Measurements from ENCODE around the gene ASB4.

The ASB4 gene

GRCh38 chr7:95537468-95537867, 51.7 kb downstream of the ASB4 start:
- H3K4me3 ChIP-seq (replicated peaks; ENCODE audit: insufficient read depth, low read length), result no peak overlapping the region
- peaks cover 3% of the 10 kb centered on the region for H3K27me3 ChIP-seq (ENCODE audit: insufficient read depth, poor library complexity, severe bottlenecking)
- no peak for DNase-seq (ENCODE audit: low read depth in 1 of 2, low spot score in 1 of 2)
- TF ChIP-seq CTCF (IDR thresholded peaks at IDR 0.05; ENCODE audit: insufficient read depth, low read length) (no peak), POLR2AphosphoS5 (IDR thresholded peaks at IDR 0.05; ENCODE audit: low read depth) (no peak), REST (IDR thresholded peaks at IDR 0.05; ENCODE audit: insufficient replicate concordance, low read depth) (no peak), SPI1 (IDR thresholded peaks at IDR 0.05; ENCODE audit: borderline replicate concordance, low read depth) (no peak), GABPA (IDR thresholded peaks at IDR 0.05; ENCODE audit: low read depth) (no peak)
- H3K27ac ChIP-seq (replicated peaks), result no peak overlapping the region

- no peak for TF ChIP-seq GABPA (IDR thresholded peaks at IDR 0.05; ENCODE audit: low read depth)
- no peak for TF ChIP-seq POLR2AphosphoS5 (IDR thresholded peaks at IDR 0.05; ENCODE audit: low read depth)
- no peak for TF ChIP-seq REST (IDR thresholded peaks at IDR 0.05; ENCODE audit: insufficient replicate concordance, low read depth)
- TF ChIP-seq CTCF (IDR thresholded peaks at IDR 0.05; ENCODE audit: insufficient read depth, low read length), result no peak
- TF ChIP-seq SPI1 (IDR thresholded peaks at IDR 0.05; ENCODE audit: borderline replicate concordance, low read depth), result no peak
- no peak overlapping the region for H3K27ac ChIP-seq (replicated peaks)
- no peak overlapping the region for H3K4me3 ChIP-seq (replicated peaks; ENCODE audit: insufficient read depth, low read length)
- peaks cover 3% of the 10 kb centered on the region for H3K27me3 ChIP-seq (ENCODE audit: insufficient read depth, poor library complexity, severe bottlenecking)
- no peak for DNase-seq (ENCODE audit: low read depth in 1 of 2, low spot score in 1 of 2)
Observed at GRCh38 chr7:95539426-95539825, 53.7 kb downstream of the ASB4 start.

- Histone ChIP-seq H3K27me3 (ENCODE audit: insufficient read depth, poor library complexity, severe bottlenecking) (peaks cover 3% of the 10 kb centered on the region), H3K4me3 (replicated peaks; ENCODE audit: insufficient read depth, low read length) (no peak overlapping the region), H3K27ac (replicated peaks) (no peak overlapping the region)
- DNase-seq (ENCODE audit: low read depth in 1 of 2, low spot score in 1 of 2), result no peak
- TF ChIP-seq SPI1 (IDR thresholded peaks at IDR 0.05; ENCODE audit: borderline replicate concordance, low read depth), result no peak
- no peak for TF ChIP-seq GABPA (IDR thresholded peaks at IDR 0.05; ENCODE audit: low read depth)
- TF ChIP-seq REST (IDR thresholded peaks at IDR 0.05; ENCODE audit: insufficient replicate concordance, low read depth), result no peak
- no peak for TF ChIP-seq CTCF (IDR thresholded peaks at IDR 0.05; ENCODE audit: insufficient read depth, low read length)
- TF ChIP-seq POLR2AphosphoS5 (IDR thresholded peaks at IDR 0.05; ENCODE audit: low read depth), result no peak
Observed at GRCh38 chr7:95540366-95540765, 54.6 kb downstream of the ASB4 start.

Data from HL-60 (cell line).